H1 (cell line): ENCODE data around the gene GNB5. TPM values are rescaled to one million over a fixed set of nuclear protein-coding genes. Genes with fewer than 3 reads are reported as not detected.

Experiments
- ATF3 ChIP-seq: IDR thresholded peaks from 2 replicates; pipeline ENCODE4 v1.6.1; 2011; ENCODE audit warnings: low read depth, mild to moderate bottlenecking, low read length; ENCODE audit not compliant: insufficient read depth
- polyA plus RNA-seq, 7 experiments: library from polyadenylated mRNA; depleted of rRNA in 3 of 7; stranded (reverse) in 5 of 7; unstranded in 2 of 7; fragments of >200 nt in 5 of 7; fragments of 200-250 nt in 2 of 7; gene quantifications; 1 replicate in 5 of 7; 2 replicates in 1 of 7; 4 replicates in 1 of 7; pipeline versions ENCODE4 v1.2.1 to v1.2.3, GENCODE V29; 2011 to 2013; ENCODE audit warnings: missing spikeins in 2 of 7, mixed read lengths in 2 of 7
- total RNA-seq: library from RNA; stranded (reverse); fragmentation: NEBNext Ultra II Directional; extraction: Animal tissue kit (Norgen Biotek cat#: 25700); gene quantifications from 2 replicates; pipeline ENCODE4 v1.2.1, GENCODE V29; 2021

The GNB5 gene
- total and polyA plus RNA-seq, 2 of the 8 experiments (the other 6 are each of a cell fraction or from before 2014, with no cell fraction given) = 21.7 to 42.5 TPM

- TF ChIP-seq ATF3 = no peak
These were observed 37.7 kb upstream of the GNB5 start (continued) for GRCh38 chr15:52228921-52229320.
